ENCODE measurements around the gene BLZF1. TPM values are rescaled to one million over a fixed set of nuclear protein-coding genes. Genes with fewer than 3 reads are reported as not detected.
"Not testable (repeated sequence)": the region's sequence is repeated elsewhere in the genome, so short reads cannot be mapped to it uniquely, and the experiment has no call there.

The BLZF1 gene
- total RNA-seq, 4 donors from 2014 or later: 25.7 to 44.6 (median 37.7) TPM

DNA sequence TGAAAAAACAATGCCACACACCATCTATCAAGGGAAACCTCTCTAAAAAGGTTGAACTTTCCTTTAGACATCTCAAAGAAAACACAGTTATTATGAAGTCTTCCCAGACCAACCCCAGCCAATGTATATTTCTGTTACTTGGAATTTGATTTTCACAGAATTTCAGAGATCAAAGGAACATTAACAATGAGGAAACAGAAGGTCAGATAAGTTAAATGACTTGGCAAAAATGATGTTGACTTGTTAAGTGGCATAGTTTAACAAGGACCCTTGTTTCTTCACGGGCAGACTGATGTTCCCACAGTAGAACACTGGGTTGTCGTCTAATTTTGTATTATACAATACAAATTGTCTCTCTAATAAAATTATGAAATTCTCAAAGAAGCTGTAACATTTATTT lies 29.4 kb upstream of the BLZF1 start:
- TF ChIP-seq POLR2A (IDR thresholded peaks at IDR 0.05) (no peak), CTCF (IDR thresholded peaks at IDR 0.05) (no peak)
- 59 to 77% methylated on average over 2 of the region's 2 CpGs for WGBS, 2 donors
- H3K4me3 ChIP-seq: no peak overlapping the region
- intact Hi-C loops (cut with DNase I): no loop called here
- H3K27me3 ChIP-seq: no peaks in the 10 kb centered on the region
- DNase-seq: no peak
- H3K9me3 ChIP-seq: no peaks in the 10 kb centered on the region
- no peaks in the 10 kb centered on the region for H3K4me1 ChIP-seq
- H3K36me3 ChIP-seq: no peaks in the 10 kb centered on the region
- no peak overlapping the region for H3K27ac ChIP-seq

- intact Hi-C loops (cut with DNase I): loop anchor here (10.0 kb wide), 1 partner anchor 735 kb away; no protein-coding TSS in a partner anchor
- no peak for DNase-seq
- TF ChIP-seq POLR2A (IDR thresholded peaks at IDR 0.05) (no peak), CTCF (IDR thresholded peaks at IDR 0.05) (no peak)
- Histone ChIP-seq H3K36me3 (no peaks in the 10 kb centered on the region), H3K27ac (no peak overlapping the region), H3K4me1 (no peaks in the 10 kb centered on the region), H3K4me3 (no peak overlapping the region), H3K9me3 (no peaks in the 10 kb centered on the region), H3K27me3 (no peaks in the 10 kb centered on the region)
Observed at GRCh38 chr1:169339773-169340172, 28.2 kb upstream of the BLZF1 start.

DNA sequence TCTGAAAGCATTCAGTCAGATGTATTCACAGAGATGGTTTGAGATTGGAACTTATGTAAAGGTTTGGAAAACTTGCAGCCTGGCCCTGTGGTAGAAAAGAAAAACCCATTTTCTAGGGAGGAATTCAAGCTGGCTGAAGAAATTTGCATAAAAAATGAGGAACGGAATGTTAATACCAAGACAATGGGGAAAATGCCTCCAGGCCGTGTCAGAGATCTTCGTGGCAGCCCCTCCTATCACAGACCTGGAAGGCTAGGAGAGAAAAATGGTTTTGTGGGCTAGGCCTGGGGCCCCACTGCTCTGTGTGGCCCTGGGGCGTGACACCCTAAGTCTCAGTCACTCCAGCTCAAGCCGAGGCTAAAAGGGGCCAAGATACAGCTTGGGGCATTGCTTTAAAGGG lies 27.1 kb upstream of the BLZF1 start:
- no peak overlapping the region for H3K4me3 ChIP-seq
- no peak for DNase-seq
- TF ChIP-seq POLR2A (IDR thresholded peaks at IDR 0.05) (no peak), CTCF (IDR thresholded peaks at IDR 0.05) (no peak)
- 78 to 82% methylated on average over 5 of the region's 5 CpGs for WGBS, 2 donors
- no peaks in the 10 kb centered on the region for H3K36me3 ChIP-seq
- no peaks in the 10 kb centered on the region for H3K4me1 ChIP-seq
- intact Hi-C loops (cut with DNase I): loop anchor here (10.0 kb wide), 1 partner anchor 736 kb away; no protein-coding TSS in a partner anchor
- no peak overlapping the region for H3K27ac ChIP-seq
- no peaks in the 10 kb centered on the region for H3K27me3 ChIP-seq
- H3K9me3 ChIP-seq: no peaks in the 10 kb centered on the region

GRCh38 chr1:169342096-169342495 lies 25.9 kb upstream of the BLZF1 start:
- WGBS, 2 donors: 84 to 87% methylated on average over 3 of the region's 3 CpGs
- not testable (repeated sequence) for H3K27ac ChIP-seq, DNase-seq, H3K9me3 ChIP-seq, H3K27me3 ChIP-seq, H3K4me1 ChIP-seq, H3K36me3 ChIP-seq, H3K4me3 ChIP-seq
- intact Hi-C loops (cut with DNase I): loop anchor here (10.0 kb wide), 1 partner anchor 737 kb away; no protein-coding TSS in a partner anchor

DNA sequence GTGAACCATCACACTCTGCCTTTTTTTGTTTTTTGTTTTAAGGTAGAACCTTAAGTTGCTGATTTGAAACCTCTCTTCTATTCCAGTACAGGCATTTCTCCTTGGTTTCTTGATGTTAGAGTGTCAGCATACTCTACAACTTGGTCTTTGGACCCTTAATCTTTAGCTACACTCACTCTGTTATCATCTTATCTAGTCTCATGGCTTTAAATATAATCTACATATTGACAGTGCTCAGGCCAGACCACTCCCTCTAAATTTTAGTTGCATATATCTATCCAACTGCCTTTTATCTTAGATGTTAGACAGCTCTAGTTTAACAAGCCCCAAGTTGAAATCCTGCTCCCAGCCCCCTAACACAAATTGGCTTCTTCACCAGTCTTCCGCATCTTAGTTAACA lies 22.5 kb upstream of the BLZF1 start:
- H3K27ac ChIP-seq: no peak overlapping the region
- WGBS, 2 donors: 97 to 100% methylated on average over 1 of the region's 1 CpG
- TF ChIP-seq POLR2A (IDR thresholded peaks at IDR 0.05) (no peak), CTCF (IDR thresholded peaks at IDR 0.05) (no peak)
- no peak overlapping the region for H3K4me3 ChIP-seq
- intact Hi-C loops (cut with DNase I): loop anchor here (10.0 kb wide), 1 partner anchor 741 kb away; no protein-coding TSS in a partner anchor
- no peak for DNase-seq
- H3K36me3 ChIP-seq: no peaks in the 10 kb centered on the region
- H3K27me3 ChIP-seq: no peaks in the 10 kb centered on the region
- no peaks in the 10 kb centered on the region for H3K4me1 ChIP-seq
- no peaks in the 10 kb centered on the region for H3K9me3 ChIP-seq

GRCh38 chr1:169346036-169346589 lies 21.9 kb upstream of the BLZF1 start:
- 96 to 99% methylated on average over 3 of the region's 3 CpGs for WGBS, 2 donors
- intact Hi-C loops (cut with DNase I): loop anchor here (10.0 kb wide), 1 partner anchor 741 kb away; no protein-coding TSS in a partner anchor
- H3K36me3 ChIP-seq: no peaks in the 10 kb centered on the region
- no peaks in the 10 kb centered on the region for H3K4me1 ChIP-seq
- H3K4me3 ChIP-seq: no peak overlapping the region
- no peak for TF ChIP-seq POLR2A (IDR thresholded peaks at IDR 0.05)
- TF ChIP-seq CTCF (IDR thresholded peaks at IDR 0.05): no peak
- no peaks in the 10 kb centered on the region for H3K9me3 ChIP-seq
- no peak for DNase-seq
- H3K27ac ChIP-seq: no peak overlapping the region
- no peaks in the 10 kb centered on the region for H3K27me3 ChIP-seq

All from esophagus squamous epithelium (tissue), 5 donors.